IMR-90 (cell line): ENCODE data around the gene SPTBN5. TPM values are rescaled to one million over a fixed set of nuclear protein-coding genes. Genes with fewer than 3 reads are reported as not detected.

Source experiments
- ATAC-seq: fragments of 200-7000 bp; cut with Tn5 transposase; 2 replicates; pipeline ENCODE4 v1.9.1; 2020; ENCODE audit warnings: low read depth, mild to moderate bottlenecking, moderate library complexity
- BruUV-seq: library from RNA; stranded (reverse); fragments of 400-500 nt; replicated peaks from 2 replicates; lab custom pipeline; 2021; lab: Mats Ljungman, UMichigan
- CTCF ChIA-PET: fragments of 300-600 bp; formaldehyde crosslinking; extraction: SDS; loops from one replicate; lab custom pipeline; 2021; ENCODE audit warnings: antibody characterized with exemption; lab: Yijun Ruan, JAX
- POLR2A ChIA-PET: fragments of 300-600 bp; sonication (Branson Sonifier 250); formaldehyde crosslinking; loops from one replicate; lab custom pipeline; 2022; ENCODE audit warnings: antibody characterized with exemption; ENCODE audit not compliant: unreplicated experiment; lab: Charles Lee
- DNase-seq: peaks from one replicate; pipeline ENCODE4 v3.0.0; 2013
- H2AFZ ChIP-seq: replicated peaks from 2 replicates; pipeline ENCODE3; 2013; ENCODE audit warnings: low read length, mild to moderate bottlenecking; ENCODE audit not compliant: poor library complexity
- H2AK5ac ChIP-seq: 2 replicates; pipeline ENCODE4 v1.6.1; 2013; ENCODE audit warnings: low read depth, low read length, inconsistent platforms
- H2AK9ac ChIP-seq: replicated peaks from 2 replicates; pipeline ENCODE3; 2013; ENCODE audit warnings: mild to moderate bottlenecking, low read depth, low read length, moderate library complexity; ENCODE audit not compliant: poor library complexity
- H2BK120ac ChIP-seq: 2 replicates; pipeline ENCODE4 v1.6.1; 2013; ENCODE audit warnings: low read depth, low read length, inconsistent platforms
- H2BK15ac ChIP-seq: 3 replicates; pipeline ENCODE4 v1.6.1; 2013; ENCODE audit warnings: low read depth, low read length, inconsistent platforms
- H2BK20ac ChIP-seq: 2 replicates; pipeline ENCODE4 v1.6.1; 2013; ENCODE audit warnings: low read depth, mild to moderate bottlenecking, inconsistent platforms, low read length, moderate library complexity
- H2BK5ac ChIP-seq: 2 replicates; pipeline ENCODE4 v1.6.1; 2013; ENCODE audit warnings: mild to moderate bottlenecking, low read depth, low read length, inconsistent platforms; ENCODE audit not compliant: poor library complexity, severe bottlenecking
- H3K14ac ChIP-seq: replicated peaks from 2 replicates; pipeline ENCODE4 v1.6.1; 2013; ENCODE audit warnings: low read depth, low read length, inconsistent platforms
- H3K18ac ChIP-seq: 2 replicates; pipeline ENCODE4 v1.6.1; 2013; ENCODE audit warnings: low read depth, low read length, control low read depth
- H3K23ac ChIP-seq: 2 replicates; pipeline ENCODE4 v1.6.1; 2013; ENCODE audit warnings: low read depth, low read length, inconsistent platforms
- H3K27ac ChIP-seq: 2 replicates; pipeline ENCODE4 v1.5.1; 2013; ENCODE audit warnings: mild to moderate bottlenecking, control low read depth, low read length; ENCODE audit not compliant: insufficient read depth
- H3K27me3 ChIP-seq: 2 replicates; pipeline ENCODE4 v1.6.1; 2013; ENCODE audit warnings: low read length; ENCODE audit not compliant: control insufficient read depth, insufficient read depth
- H3K36me3 ChIP-seq: 2 replicates; pipeline ENCODE4 v1.6.1; 2013; ENCODE audit warnings: low read length, mixed read lengths; ENCODE audit not compliant: control insufficient read depth, insufficient read depth
- H3K4ac ChIP-seq: 2 replicates; pipeline ENCODE4 v1.6.1; 2013; ENCODE audit warnings: low read depth, low read length, inconsistent platforms
- H3K4me1 ChIP-seq: 2 replicates; pipeline ENCODE4 v1.6.1; 2013; ENCODE audit warnings: low read length, mixed read lengths; ENCODE audit not compliant: control insufficient read depth, insufficient read depth
- H3K4me2 ChIP-seq: 2 replicates; pipeline ENCODE4 v1.6.1; 2013; ENCODE audit warnings: low read depth, mild to moderate bottlenecking, control low read depth, low read length, moderate library complexity
- H3K4me3 ChIP-seq: 2 replicates; pipeline ENCODE4 v1.5.1; 2013; ENCODE audit warnings: low read depth, mild to moderate bottlenecking, control low read depth, low read length, moderate library complexity; ENCODE audit not compliant: insufficient read depth
- H3K56ac ChIP-seq: 2 replicates; pipeline ENCODE4 v1.6.1; 2013; ENCODE audit warnings: low read length, inconsistent platforms; ENCODE audit not compliant: insufficient read depth; ENCODE audit errors: extremely low read depth
- H3K79me1 ChIP-seq, 2 experiments: 2 replicates each; pipeline ENCODE4 v1.6.1; 2013; ENCODE audit warnings: low read length in 2 of 2, inconsistent platforms in 1 of 2, low read depth in 1 of 2
- H3K9ac ChIP-seq: 2 replicates; pipeline ENCODE4 v1.6.1; 2013; ENCODE audit warnings: low read depth, low read length, control low read depth
- H3K9me1 ChIP-seq: 2 replicates; pipeline ENCODE4 v1.6.1; 2013; ENCODE audit warnings: low read length, inconsistent platforms; ENCODE audit not compliant: insufficient read depth
- H3K9me3 ChIP-seq: 2 replicates; pipeline ENCODE4 v1.6.1; 2013; ENCODE audit warnings: low read length; ENCODE audit not compliant: control insufficient read depth, insufficient read depth
- H4K20me1 ChIP-seq: 2 replicates; pipeline ENCODE4 v1.6.1; 2013; ENCODE audit warnings: low read length, inconsistent platforms; ENCODE audit not compliant: insufficient read depth
- H4K5ac ChIP-seq: 2 replicates; pipeline ENCODE4 v1.6.1; 2013; ENCODE audit warnings: mild to moderate bottlenecking, low read depth, low read length, control low read depth
- H4K8ac ChIP-seq, 2 experiments: 2 replicates each; pipeline ENCODE4 v1.6.1; 2013; ENCODE audit warnings: low read depth in 2 of 2, low read length in 2 of 2, control low read depth in 1 of 2, inconsistent platforms in 1 of 2
- H4K91ac ChIP-seq: 2 replicates; pipeline ENCODE4 v1.6.1; 2013; ENCODE audit warnings: low read depth, low read length, inconsistent platforms; ENCODE audit not compliant: insufficient read depth
- BHLHE40 ChIP-seq: fragments of 150-350 bp; IDR thresholded peaks from 2 replicates; pipeline ENCODE4 v1.6.1; 2016; ENCODE audit warnings: mild to moderate bottlenecking, low read depth, low read length
- CEBPB ChIP-seq: IDR thresholded peaks from 2 replicates; pipeline ENCODE4 v1.6.1; 2012; ENCODE audit warnings: low read depth, low read length, improper control_type of control experiment
- CTCF ChIP-seq: conservative IDR thresholded peaks from 2 replicates; pipeline ENCODE4 v1.5.1; 2012; ENCODE audit warnings: mild to moderate bottlenecking, low read depth, low read length, improper control_type of control experiment
- FOS ChIP-seq: fragments of 150-350 bp; IDR thresholded peaks from 2 replicates; pipeline ENCODE4 v1.6.1; 2016; ENCODE audit warnings: low read depth, low read length
- POLR2A ChIP-seq: IDR thresholded peaks from 2 replicates; pipeline ENCODE4 v1.6.1; 2012; ENCODE audit warnings: mild to moderate bottlenecking, low read depth, low read length
- RCOR1 ChIP-seq: IDR thresholded peaks from 2 replicates; pipeline ENCODE4 v1.6.1; 2012; ENCODE audit warnings: mild to moderate bottlenecking, low read length, improper control_type of control experiment; ENCODE audit not compliant: insufficient replicate concordance
- SMC3 ChIP-seq: fragments of 150-350 bp; IDR thresholded peaks from 2 replicates; pipeline ENCODE4 v1.6.1; 2016; ENCODE audit warnings: low read depth, mild to moderate bottlenecking, antibody characterized with exemption, low read length, moderate library complexity
- USF2 ChIP-seq: fragments of 150-350 bp; IDR thresholded peaks from 2 replicates; pipeline ENCODE4 v1.6.1; 2017; ENCODE audit warnings: mild to moderate bottlenecking, antibody characterized with exemption, low read length, low read depth
- WGBS, 2 experiments: methylation state at CpG; one replicate each; pipeline versions ENCODE4 v1.1.5 to v1.1.7; 2013; ENCODE audit warnings: missing lambda C conversion rate in 2 of 2; ENCODE audit not compliant: insufficient read length in 1 of 2; ENCODE audit errors: extremely low coverage in 2 of 2; 5-methylcytosine and 5-hydroxymethylcytosine counted together
- dilution Hi-C: fragments of 300-500 bp; cut with HindIII; formaldehyde crosslinking; loops from one replicate; pipeline ENCODE4 v1.14.3; 2018; ENCODE audit warnings: low sequenced_read_pairs; ENCODE audit not compliant: unreplicated experiment
- in situ Hi-C: fragments of 300-500 bp; cut with MboI; formaldehyde crosslinking; loops from 3 replicates; pipeline ENCODE4 v1.14.3; 2019; ENCODE audit warnings: low sequenced_read_pairs, inconsistent platforms, mixed read lengths
- intact Hi-C: fragments of 100-400 bp; cut with micrococcal nuclease; formaldehyde crosslinking; loops from 2 replicates; pipeline ENCODE4 v1.10.0; 2022
- polyA plus RNA-seq, 3 experiments: library from polyadenylated mRNA; depleted of rRNA; stranded (reverse); fragments of >200 nt; gene quantifications; 2 replicates each; pipeline ENCODE4 v1.2.3, GENCODE V29; 2012; ENCODE audit warnings: low replicate concordance in 1 of 3
- total RNA-seq: library from RNA; depleted of rRNA; stranded (reverse); fragments of >200 nt; gene quantifications from 2 replicates; pipeline ENCODE4 v1.2.3, GENCODE V29; 2012
- TF ChIP-seq, protein P1 (sequence below): fragments of 150-350 bp; IDR thresholded peaks from 2 replicates; pipeline ENCODE4 v1.6.1; 2016; ENCODE audit warnings: low read depth, mild to moderate bottlenecking, low read length, moderate library complexity, borderline replicate concordance

Gene SPTBN5
- total and polyA plus RNA-seq, 2 of the 4 experiments (the other 2 are of a cell fraction): under 0.01 to 0.38 TPM

GRCh38 chr15:41814534-41814933 lies 79.3 kb downstream of the SPTBN5 start:
- no peak overlapping the region for H2BK15ac ChIP-seq
- no peak overlapping the region for H3K9ac ChIP-seq
- H2BK120ac ChIP-seq: no peak overlapping the region
- H2AK9ac ChIP-seq: no peak overlapping the region
- H3K23ac ChIP-seq: no peak overlapping the region
- intact Hi-C loops (loop anchor here (5.0 to 10.0 kb wide), 2 partner anchors 117 to 350 kb away; no protein-coding TSS in a partner anchor), dilution Hi-C loops (no loop called here), in situ Hi-C loops (loop anchor here (5.0 kb wide), 1 partner anchor 42 kb away; the partner anchor contains the start of gene MAPKBP1)
- peaks cover 47% of the 10 kb centered on the region for H3K36me3 ChIP-seq
- H3K27ac ChIP-seq: no peak overlapping the region
- H3K4me2 ChIP-seq: no peak overlapping the region
- no peaks in the 10 kb centered on the region for H3K9me3 ChIP-seq
- H4K20me1 ChIP-seq: peaks cover 10% of the 10 kb centered on the region; the same call in 1 of the 2 replicates
- ATAC-seq (no peak), DNase-seq (no peak)
- ChIA-PET POLR2A (no interaction called here), CTCF (interaction anchor here (1.1 kb wide), 1 partner anchor 40 kb away, joined by 3 read pairs; the partner anchor contains the start of gene MAPKBP1)
- no peak overlapping the region for H2AK5ac ChIP-seq
- no CpG with 5 or more reads among the region's 5 CpGs for WGBS, 2 experiments
- no peak overlapping the region for H3K4ac ChIP-seq
- H2BK20ac ChIP-seq: no peak overlapping the region
- no peak overlapping the region for H2BK5ac ChIP-seq
- no peaks in the 10 kb centered on the region for H3K4me1 ChIP-seq
- no peak overlapping the region for H3K14ac ChIP-seq
- H3K27me3 ChIP-seq: no peaks in the 10 kb centered on the region
- H3K56ac ChIP-seq: no peak overlapping the region
- TF ChIP-seq, protein P1, sequence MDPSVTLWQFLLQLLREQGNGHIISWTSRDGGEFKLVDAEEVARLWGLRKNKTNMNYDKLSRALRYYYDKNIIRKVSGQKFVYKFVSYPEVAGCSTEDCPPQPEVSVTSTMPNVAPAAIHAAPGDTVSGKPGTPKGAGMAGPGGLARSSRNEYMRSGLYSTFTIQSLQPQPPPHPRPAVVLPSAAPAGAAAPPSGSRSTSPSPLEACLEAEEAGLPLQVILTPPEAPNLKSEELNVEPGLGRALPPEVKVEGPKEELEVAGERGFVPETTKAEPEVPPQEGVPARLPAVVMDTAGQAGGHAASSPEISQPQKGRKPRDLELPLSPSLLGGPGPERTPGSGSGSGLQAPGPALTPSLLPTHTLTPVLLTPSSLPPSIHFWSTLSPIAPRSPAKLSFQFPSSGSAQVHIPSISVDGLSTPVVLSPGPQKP: no peak
- TF ChIP-seq RCOR1 (no peak), POLR2A (no peak), SMC3 (no peak), USF2 (no peak), CTCF (no peak), CEBPB (no peak), FOS (no peak), BHLHE40 (no peak)
- no peak overlapping the region for H2AFZ ChIP-seq
- H4K5ac ChIP-seq: no peak overlapping the region
- no peak overlapping the region for H3K4me3 ChIP-seq
- no peak overlapping the region for H3K18ac ChIP-seq
- H3K79me1 ChIP-seq: peaks cover 0 to 26% of the 10 kb centered on the region in 2 experiments; a peak in 2 of 4 replicates
- H4K8ac ChIP-seq: no peak overlapping the region
- no peak overlapping the region for H4K91ac ChIP-seq
- no peaks in the 10 kb centered on the region for H3K9me1 ChIP-seq
- no TSS peak for BruUV-seq
